ENCODE data around the gene MNT.

DNA sequence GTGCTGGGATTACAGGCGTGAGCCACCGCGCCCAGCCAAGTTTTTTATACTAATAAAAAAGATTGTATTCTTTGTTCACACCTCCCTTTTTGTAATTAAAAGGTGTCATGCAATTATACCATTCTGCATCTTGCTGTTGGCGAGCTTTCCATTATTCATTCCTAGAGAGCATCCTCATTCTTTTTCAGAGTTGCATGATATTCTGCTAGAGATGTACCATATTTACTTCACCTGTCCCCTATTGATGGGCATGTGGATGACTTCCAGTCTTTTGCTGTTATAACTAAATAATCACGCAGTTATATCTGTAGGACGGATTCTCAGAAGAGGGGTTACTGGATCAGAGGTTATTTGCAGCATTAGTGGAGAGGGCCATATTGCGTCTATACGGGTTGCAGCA, 46.5 kb downstream of the MNT start:
- TF ChIP-seq POLR2A (IDR thresholded peaks at IDR 0.05) = no peak
- TF ChIP-seq, protein P1, sequence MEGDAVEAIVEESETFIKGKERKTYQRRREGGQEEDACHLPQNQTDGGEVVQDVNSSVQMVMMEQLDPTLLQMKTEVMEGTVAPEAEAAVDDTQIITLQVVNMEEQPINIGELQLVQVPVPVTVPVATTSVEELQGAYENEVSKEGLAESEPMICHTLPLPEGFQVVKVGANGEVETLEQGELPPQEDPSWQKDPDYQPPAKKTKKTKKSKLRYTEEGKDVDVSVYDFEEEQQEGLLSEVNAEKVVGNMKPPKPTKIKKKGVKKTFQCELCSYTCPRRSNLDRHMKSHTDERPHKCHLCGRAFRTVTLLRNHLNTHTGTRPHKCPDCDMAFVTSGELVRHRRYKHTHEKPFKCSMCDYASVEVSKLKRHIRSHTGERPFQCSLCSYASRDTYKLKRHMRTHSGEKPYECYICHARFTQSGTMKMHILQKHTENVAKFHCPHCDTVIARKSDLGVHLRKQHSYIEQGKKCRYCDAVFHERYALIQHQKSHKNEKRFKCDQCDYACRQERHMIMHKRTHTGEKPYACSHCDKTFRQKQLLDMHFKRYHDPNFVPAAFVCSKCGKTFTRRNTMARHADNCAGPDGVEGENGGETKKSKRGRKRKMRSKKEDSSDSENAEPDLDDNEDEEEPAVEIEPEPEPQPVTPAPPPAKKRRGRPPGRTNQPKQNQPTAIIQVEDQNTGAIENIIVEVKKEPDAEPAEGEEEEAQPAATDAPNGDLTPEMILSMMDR (IDR thresholded peaks at IDR 0.05) = no peak
- TF ChIP-seq POLR2AphosphoS5 (IDR thresholded peaks at IDR 0.05) = no peak
